H1 (cell line): ENCODE results near the gene APMAP. TPM values are rescaled to one million over a fixed set of nuclear protein-coding genes. Genes with fewer than 3 reads are reported as not detected.

Experiments
- CTCF ChIA-PET: fragments of 300-600 bp; sonication (Branson Sonifier 250); formaldehyde crosslinking; loops from one replicate; lab custom pipeline; 2021; ENCODE audit not compliant: partially characterized antibody; lab: Charles Lee
- POLR2A ChIA-PET: fragments of 300-600 bp; sonication (Branson Sonifier 250); formaldehyde crosslinking; loops from one replicate; lab custom pipeline; 2021; ENCODE audit warnings: inconsistent platforms; ENCODE audit not compliant: partially characterized antibody; lab: Charles Lee
- DNase-seq, 2 experiments: peaks; one replicate each; pipeline versions ENCODE4 v3.0.0 to v3.0.0-alpha.2; 2010 to 2022; ENCODE audit warnings: low spot score in 2 of 2, low read depth in 1 of 2, mixed read lengths in 1 of 2
- FAIRE-seq: peaks from 2 replicates; lab custom pipeline; 2011; peaks lifted over from hg19 to GRCh38; lab: Jason Lieb, UNC
- H2AFZ ChIP-seq: 2 replicates; pipeline ENCODE4 v1.8.1; 2012; ENCODE audit warnings: low read length, inconsistent platforms
- H2AK5ac ChIP-seq: 2 replicates; pipeline ENCODE4 v1.6.1; 2013; ENCODE audit warnings: low read depth, low read length
- H2BK120ac ChIP-seq: replicated peaks from 2 replicates; pipeline ENCODE3; 2013; ENCODE audit warnings: low read depth, low read length, inconsistent platforms
- H2BK12ac ChIP-seq: 2 replicates; pipeline ENCODE4 v1.6.1; 2013; ENCODE audit warnings: low read depth, low read length
- H2BK15ac ChIP-seq: 2 replicates; pipeline ENCODE4 v1.6.1; 2013; ENCODE audit warnings: low read length
- H2BK20ac ChIP-seq: 2 replicates; pipeline ENCODE4 v1.6.1; 2013; ENCODE audit warnings: low read length
- H2BK5ac ChIP-seq: 2 replicates; pipeline ENCODE4 v1.6.1; 2013; ENCODE audit warnings: low read depth, low read length
- H3K14ac ChIP-seq: 2 replicates; pipeline ENCODE4 v1.6.1; 2013; ENCODE audit warnings: inconsistent platforms; ENCODE audit not compliant: insufficient read length
- H3K18ac ChIP-seq: 2 replicates; pipeline ENCODE4 v1.6.1; 2013; ENCODE audit warnings: low read length; ENCODE audit errors: extremely low read depth
- H3K23ac ChIP-seq: 2 replicates; pipeline ENCODE4 v1.6.1; 2013; ENCODE audit warnings: inconsistent platforms; ENCODE audit not compliant: insufficient read length
- H3K23me2 ChIP-seq: 2 replicates; pipeline ENCODE4 v1.6.1; 2013; ENCODE audit warnings: low read depth, low read length
- H3K27ac ChIP-seq: 2 replicates; pipeline ENCODE4 v1.6.1; 2011; ENCODE audit warnings: low read depth, low read length, inconsistent platforms
- H3K27me3 ChIP-seq, 4 experiments: replicated peaks in 1 of 4; 1 replicate in 1 of 4; 2 replicates in 3 of 4; pipeline versions ENCODE4 v1.6.1 to v1.8.1; 2011 to 2013; ENCODE audit warnings: low read length in 3 of 4, mild to moderate bottlenecking in 3 of 4, inconsistent platforms in 2 of 4, mixed read lengths in 2 of 4, moderate library complexity in 1 of 4; ENCODE audit not compliant: control insufficient read depth in 3 of 4, insufficient read depth in 3 of 4; ENCODE audit errors: extremely low read depth in 1 of 4
- H3K36me3 ChIP-seq, 4 experiments: 2 replicates each; pipeline versions ENCODE4 v1.6.1 to v1.8.1; 2011 to 2013; ENCODE audit warnings: mild to moderate bottlenecking in 4 of 4, low read length in 3 of 4, moderate library complexity in 2 of 4, control low read depth in 1 of 4, inconsistent platforms in 1 of 4; ENCODE audit not compliant: insufficient read depth in 4 of 4, control insufficient read depth in 2 of 4
- H3K4ac ChIP-seq: replicated peaks from 2 replicates; pipeline ENCODE3; 2013; ENCODE audit warnings: low read length, low read depth, mixed read lengths, inconsistent platforms; ENCODE audit not compliant: insufficient read length
- H3K4me1 ChIP-seq, 4 experiments: replicated peaks in 1 of 4; 1 replicate in 1 of 4; 2 replicates in 3 of 4; pipeline versions ENCODE4 v1.6.1 to v1.8.1; 2011 to 2013; ENCODE audit warnings: low read length in 3 of 4, inconsistent platforms in 2 of 4, mixed read lengths in 1 of 4; ENCODE audit not compliant: insufficient read depth in 4 of 4, control insufficient read depth in 3 of 4
- H3K4me2 ChIP-seq, 2 experiments: 2 replicates each; pipeline versions ENCODE4 v1.6.1 to v1.8.1; 2011 to 2013; ENCODE audit warnings: low read depth in 2 of 2, low read length in 2 of 2, control low read depth in 1 of 2, inconsistent platforms in 1 of 2, mild to moderate bottlenecking in 1 of 2; ENCODE audit not compliant: insufficient read depth in 1 of 2
- H3K4me3 ChIP-seq, 4 experiments: fragments of 200-600, 300-600 bp in 1 of 4; sonication (generic), shearing (Covaris generic), sonication (Bioruptor Twin) in 1 of 4; 2 replicates each; pipeline versions ENCODE4 v1.5.1 to v1.8.1; 2011 to 2016; ENCODE audit warnings: low read length in 4 of 4, low read depth in 3 of 4, control low read depth in 2 of 4, inconsistent platforms in 2 of 4, mild to moderate bottlenecking in 2 of 4, mixed read lengths in 1 of 4, moderate library complexity in 1 of 4; ENCODE audit not compliant: insufficient read depth in 2 of 4; ENCODE audit errors: extremely low read depth in 1 of 4
- H3K56ac ChIP-seq: replicated peaks from 2 replicates; pipeline ENCODE3; 2013; ENCODE audit warnings: low read depth, mild to moderate bottlenecking, mixed read lengths, low read length, inconsistent platforms; ENCODE audit not compliant: insufficient read length
- H3K79me1 ChIP-seq: 2 replicates; pipeline ENCODE4 v1.6.1; 2013; ENCODE audit warnings: low read depth, low read length, control low read depth
- H3K79me2 ChIP-seq, 2 experiments: 2 replicates each; pipeline versions ENCODE4 v1.6.1 to v1.8.1; 2012 to 2013; ENCODE audit warnings: low read length in 2 of 2, mild to moderate bottlenecking in 2 of 2, inconsistent platforms in 1 of 2; ENCODE audit not compliant: insufficient read depth in 2 of 2, control insufficient read depth in 1 of 2
- H3K9ac ChIP-seq, 4 experiments: replicated peaks in 1 of 4; 1 replicate in 1 of 4; 2 replicates in 3 of 4; pipeline versions ENCODE4 v1.6.1 to v1.8.1; 2011 to 2013; ENCODE audit warnings: low read depth in 3 of 4, low read length in 3 of 4, control low read depth in 2 of 4, mild to moderate bottlenecking in 2 of 4, moderate library complexity in 2 of 4, inconsistent platforms in 1 of 4; ENCODE audit errors: extremely low read depth in 1 of 4
- H3K9me3 ChIP-seq, 2 experiments: 2 replicates each; pipeline versions ENCODE4 v1.6.1 to v1.8.1; 2012 to 2013; ENCODE audit warnings: mild to moderate bottlenecking in 2 of 2, moderate library complexity in 2 of 2, control low read depth in 1 of 2, inconsistent platforms in 1 of 2, low read depth in 1 of 2, low read length in 1 of 2, mixed read lengths in 1 of 2; ENCODE audit not compliant: insufficient read depth in 2 of 2
- H4K20me1 ChIP-seq, 2 experiments: replicated peaks in 1 of 2; 2 replicates each; pipeline versions ENCODE3 to v1.8.1; 2011 to 2013; ENCODE audit warnings: inconsistent platforms in 2 of 2, low read length in 2 of 2, mild to moderate bottlenecking in 1 of 2; ENCODE audit not compliant: insufficient read depth in 2 of 2, control insufficient read depth in 1 of 2
- H4K5ac ChIP-seq: 2 replicates; pipeline ENCODE4 v1.6.1; 2013; ENCODE audit warnings: low read length, low read depth, mixed read lengths, inconsistent platforms; ENCODE audit not compliant: insufficient read length
- H4K8ac ChIP-seq: 2 replicates; pipeline ENCODE4 v1.8.0; 2013; ENCODE audit warnings: mild to moderate bottlenecking, moderate library complexity, low read length, inconsistent platforms; ENCODE audit not compliant: insufficient read depth; ENCODE audit errors: extremely low read depth
- H4K91ac ChIP-seq: replicated peaks from 2 replicates; pipeline ENCODE3; 2013; ENCODE audit warnings: low read length, mixed read lengths, inconsistent platforms; ENCODE audit not compliant: insufficient read length
- SIRT6 ChIP-seq: IDR thresholded peaks from one replicate; pipeline ENCODE4 v1.7.1; 2012; ENCODE audit warnings: low read length, inconsistent platforms
- SP1 ChIP-seq: IDR thresholded peaks from 2 replicates; pipeline ENCODE4 v1.6.1; 2011; ENCODE audit warnings: low read depth, low read length
- YY1 ChIP-seq: IDR thresholded peaks from 2 replicates; pipeline ENCODE4 v1.6.1; 2011; ENCODE audit warnings: low read depth, mild to moderate bottlenecking, low read length
- WGBS, 2 experiments: shearing (Covaris generic) in 1 of 2; methylation state at CpG; one replicate each; pipeline versions ENCODE4 v1.1.6 to v1.1.7; 2013 to 2015; ENCODE audit warnings: low lambda C conversion rate in 2 of 2, mixed read lengths in 2 of 2, inconsistent platforms in 1 of 2, low coverage in 1 of 2, missing lambda C conversion rate in 1 of 2; ENCODE audit not compliant: insufficient replicate concordance in 2 of 2, insufficient coverage in 1 of 2, insufficient read length in 1 of 2; ENCODE audit errors: extremely low coverage in 1 of 2, missing lambda C conversion rate in 1 of 2; 5-methylcytosine and 5-hydroxymethylcytosine counted together
- polyA plus RNA-seq, 7 experiments: library from polyadenylated mRNA; depleted of rRNA in 3 of 7; stranded (reverse) in 5 of 7; unstranded in 2 of 7; fragments of >200 nt in 5 of 7; fragments of 200-250 nt in 2 of 7; gene quantifications; 1 replicate in 5 of 7; 2 replicates in 1 of 7; 4 replicates in 1 of 7; pipeline versions ENCODE4 v1.2.1 to v1.2.3, GENCODE V29; 2011 to 2013; ENCODE audit warnings: missing spikeins in 2 of 7, mixed read lengths in 2 of 7
- total RNA-seq: library from RNA; stranded (reverse); fragmentation: NEBNext Ultra II Directional; extraction: Animal tissue kit (Norgen Biotek cat#: 25700); gene quantifications from 2 replicates; pipeline ENCODE4 v1.2.1, GENCODE V29; 2021

Gene APMAP
- total and polyA plus RNA-seq, 2 of the 8 experiments (the other 6 are each of a cell fraction or from before 2014, with no cell fraction given), result 31.3 to 66.0 TPM

- Histone ChIP-seq H2AFZ (no peak overlapping the region), H3K56ac (no peak overlapping the region), H3K9ac (no peak overlapping the region), H3K23ac (no peak overlapping the region), H3K4me3 (no peak overlapping the region), H3K36me3 (no peaks in the 10 kb centered on the region), H2BK20ac (no peak overlapping the region), H3K79me1 (no peaks in the 10 kb centered on the region), H3K27ac (no peak overlapping the region), H3K79me2 (no peaks in the 10 kb centered on the region), H3K14ac (no peak overlapping the region), H3K4ac (no peak overlapping the region), H2AK5ac (no peak overlapping the region), H2BK12ac (no peak overlapping the region), H4K5ac (no peak overlapping the region), H4K8ac (no peak overlapping the region), H3K27me3 (no peaks in the 10 kb centered on the region; a peak in 1 of 7 replicates), H2BK15ac (no peak overlapping the region), H4K91ac (no peak overlapping the region), H2BK120ac (no peak overlapping the region), H3K4me1 (peaks cover 0 to 5% (median 1%) of the 10 kb centered on the region in 4 experiments; a peak in 3 of 7 replicates), H2BK5ac (no peak overlapping the region), H3K23me2 (no peaks in the 10 kb centered on the region), H3K9me3 (peaks cover 0 to 5% of the 10 kb centered on the region in 2 experiments; a peak in 1 of 4 replicates), H4K20me1 (no peaks in the 10 kb centered on the region), H3K4me2 (no peak overlapping the region), H3K18ac (no peak overlapping the region)
- DNase-seq (no peak), FAIRE-seq (no peak)
- CTCF ChIA-PET, result interaction anchor here (0.8 to 1.5 kb wide), 2 partner anchors 23 to 29 kb away, joined by 3 read pairs; no protein-coding TSS in a partner anchor
- WGBS, 2 experiments, result 78% methylated on average over 4 of the region's 4 CpGs; no CpG with 5 or more reads in 1 of the 2 experiments
- POLR2A ChIA-PET, result no interaction called here
- TF ChIP-seq SIRT6 (no peak), SP1 (no peak), YY1 (no peak)
Observed at GRCh38 chr20:25035921-25036320, 43.4 kb upstream of the APMAP start.
